Endothelial cell of hepatic sinusoid (primary cell): ENCODE results near the gene LPP.

Experiments used
- in situ Hi-C: cut with HindIII; loops from 2 replicates; pipeline ENCODE4 v1.10.0; 2017; ENCODE audit warnings: low sequenced_read_pairs

LPP gene

DNA sequence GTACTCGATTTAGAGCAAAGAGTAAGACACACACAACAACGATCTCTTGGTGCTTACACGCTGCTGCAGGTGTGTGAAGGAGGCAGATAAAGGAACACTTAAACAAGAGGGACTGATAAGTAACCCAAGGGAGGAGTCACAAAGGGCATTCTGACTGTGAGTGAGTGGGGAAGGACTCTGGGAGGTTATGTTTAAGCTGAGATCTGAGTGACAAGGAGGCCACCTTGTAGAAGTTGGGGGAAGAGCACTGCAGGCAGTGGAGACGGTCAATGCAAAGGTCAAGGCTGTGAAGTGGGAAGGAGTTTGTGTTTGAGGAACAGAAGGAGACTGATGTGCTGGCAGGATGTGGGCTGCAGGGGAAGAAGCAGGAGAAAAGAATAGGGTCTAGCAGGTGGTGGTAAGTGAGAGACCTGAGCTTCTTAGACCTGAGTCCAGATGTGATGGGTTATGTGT is 63.1 kb downstream of the LPP start:
- in situ Hi-C loops = loop anchor here (25.0 kb wide), 1 partner anchor 480 kb away; the partner anchor contains the start of gene BCL6

DNA sequence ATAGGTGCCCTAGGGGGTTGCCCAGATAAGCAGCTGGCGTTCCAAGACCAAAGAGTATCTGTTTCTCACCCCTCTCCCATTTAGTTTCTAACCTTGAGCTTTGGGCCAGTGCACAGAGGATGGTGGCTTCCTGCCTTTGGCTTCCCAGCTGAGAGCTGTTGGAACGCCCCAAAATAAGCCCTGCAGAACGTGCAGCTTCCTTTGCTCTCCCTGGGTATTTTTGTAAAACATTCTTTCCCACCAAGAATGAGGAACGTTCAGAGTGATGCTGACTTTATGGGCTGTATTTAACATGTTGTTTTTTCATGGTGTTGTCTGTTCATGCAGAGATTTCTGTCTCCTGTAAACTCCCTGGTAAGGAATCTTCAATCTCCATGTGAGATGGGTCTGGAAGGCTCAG is 63.8 kb downstream of the LPP start:
- in situ Hi-C loops = loop anchor here (25.0 kb wide), 1 partner anchor 480 kb away; the partner anchor contains the start of gene BCL6

DNA sequence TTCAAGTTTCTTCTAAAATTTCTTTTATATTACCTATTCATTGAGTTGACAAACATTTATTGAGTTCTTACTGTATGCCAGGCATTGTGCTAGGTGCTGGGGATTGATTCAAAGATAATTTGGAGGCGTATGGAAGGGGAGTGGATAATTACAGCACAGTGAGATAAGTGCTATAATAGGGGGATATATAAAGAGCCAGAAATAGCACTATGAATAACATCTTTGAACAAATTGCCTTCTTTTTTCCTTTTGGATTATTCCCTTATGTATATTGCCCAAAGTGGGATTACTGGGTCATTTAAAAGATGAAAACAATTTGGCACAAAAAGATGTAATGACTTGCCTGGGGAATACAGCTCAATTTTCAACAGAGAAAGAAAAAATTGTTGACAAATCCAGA is 64.6 kb downstream of the LPP start:
- in situ Hi-C loops = loop anchor here (25.0 kb wide), 1 partner anchor 481 kb away; the partner anchor contains the start of gene BCL6

DNA sequence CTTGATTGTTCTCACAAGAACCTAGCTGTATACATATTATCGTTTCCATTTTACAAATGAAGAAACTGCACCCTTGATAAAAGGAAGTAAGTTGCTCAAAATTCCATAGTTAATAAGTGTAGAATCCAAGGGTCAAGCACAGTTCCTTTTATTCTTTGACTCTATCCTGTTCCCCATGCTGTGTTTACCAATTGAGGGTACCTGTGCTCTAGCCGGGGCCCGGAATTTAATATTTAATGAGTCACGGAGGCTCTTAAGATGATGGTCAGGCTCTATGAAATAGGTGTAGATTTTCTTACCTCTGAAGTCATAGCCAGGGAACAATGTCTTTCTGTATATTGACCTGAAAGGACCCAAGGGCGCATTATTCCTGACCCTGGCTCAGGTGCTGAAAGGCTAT is 65.2 kb downstream of the LPP start:
- in situ Hi-C loops = loop anchor here (25.0 kb wide), 1 partner anchor 482 kb away; the partner anchor contains the start of gene BCL6

DNA sequence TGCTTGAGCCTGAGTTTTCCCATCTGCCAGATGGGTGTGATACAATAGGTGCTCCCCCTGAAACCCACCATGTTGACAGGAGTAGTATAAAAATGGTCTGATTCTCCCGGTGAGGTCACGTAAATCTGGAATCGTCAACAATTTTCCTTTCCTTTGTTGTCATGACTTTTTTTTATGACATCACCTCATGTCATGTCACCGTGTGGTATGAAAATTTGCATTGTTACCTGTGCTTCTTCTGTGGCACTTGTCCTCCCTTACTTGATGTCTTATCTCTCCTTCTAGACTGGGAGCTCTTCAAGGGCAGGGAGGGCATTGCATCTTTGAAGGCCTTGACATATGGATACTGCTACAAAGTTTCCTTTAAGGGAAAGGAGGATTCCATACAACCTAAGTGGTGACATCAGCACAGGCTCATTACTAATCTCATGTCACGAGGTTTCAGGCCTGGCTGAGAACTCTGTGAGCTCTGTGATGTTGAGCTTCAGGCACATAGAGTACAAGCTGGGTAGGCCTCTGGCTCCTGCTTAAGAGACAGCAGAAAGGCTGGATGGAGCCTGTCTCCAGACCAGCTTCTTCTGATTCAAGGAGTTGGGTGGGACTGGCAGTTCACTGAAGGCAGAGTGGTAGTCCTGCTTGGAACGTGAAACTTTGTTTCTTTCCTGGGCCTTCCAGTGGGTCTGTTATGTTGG is 66.3 kb downstream of the LPP start:
- in situ Hi-C loops = loop anchor here (25.0 kb wide), 1 partner anchor 483 kb away; the partner anchor contains the start of gene BCL6

DNA sequence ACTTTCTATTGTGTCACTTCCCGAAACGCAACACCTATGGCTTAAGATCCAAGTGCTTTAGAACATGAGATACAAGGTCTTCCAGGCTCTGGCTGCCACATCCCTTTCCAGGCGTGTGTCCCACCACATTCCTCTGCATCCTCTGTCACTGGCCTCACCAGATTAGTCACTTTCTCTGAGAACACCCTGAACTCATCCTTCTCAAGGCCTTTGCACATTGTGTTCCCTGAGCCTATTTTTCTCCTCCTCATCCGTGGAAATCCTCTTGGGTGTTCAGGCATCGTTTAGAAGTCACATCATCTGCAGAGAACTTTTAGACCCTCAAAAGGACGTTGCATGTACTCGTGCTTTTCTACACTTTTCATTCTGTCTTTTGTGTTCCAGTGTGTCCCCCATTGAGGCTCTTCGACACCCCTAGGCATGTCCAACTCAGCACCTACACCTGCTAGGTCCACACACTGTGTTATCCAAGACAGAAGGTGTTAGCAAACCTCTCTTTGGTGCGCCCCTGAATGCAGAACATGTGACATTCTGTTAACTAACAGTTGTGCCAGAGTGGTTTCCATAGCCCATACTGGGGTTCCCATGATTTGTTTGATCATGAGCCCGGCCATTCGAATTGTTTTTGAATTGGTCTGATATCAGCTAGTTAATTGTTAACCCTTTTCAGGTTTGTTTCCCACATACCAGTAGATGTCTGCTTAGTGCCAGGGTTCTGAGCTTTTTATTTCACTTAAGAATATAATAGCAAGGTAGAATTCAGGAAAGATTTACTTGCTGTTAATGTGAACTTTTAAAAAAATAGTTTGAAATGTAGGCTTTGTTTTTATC is 67.2 kb downstream of the LPP start:
- in situ Hi-C loops = loop anchor here (25.0 kb wide), 1 partner anchor 484 kb away; the partner anchor contains the start of gene BCL6

DNA sequence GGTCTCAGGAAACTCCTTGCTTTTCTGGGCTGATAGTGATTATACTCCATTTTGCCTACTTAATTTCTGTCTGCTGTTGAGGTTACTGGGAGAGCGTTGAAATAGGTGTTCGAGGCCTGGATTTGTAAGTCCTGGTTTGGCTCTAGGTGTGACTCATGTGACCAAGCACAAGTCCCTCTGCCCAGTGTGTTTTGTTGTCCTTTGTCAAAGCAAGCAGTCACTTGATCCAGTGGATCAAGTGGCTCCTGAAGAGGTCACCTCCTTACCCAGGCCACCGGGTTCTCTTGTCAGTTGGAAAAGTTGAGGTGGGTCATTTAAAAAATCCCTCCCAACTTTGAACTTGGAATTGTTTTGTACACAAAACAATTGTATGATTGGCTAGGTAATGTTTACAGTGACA is 70.0 kb downstream of the LPP start:
- in situ Hi-C loops = loop anchor here (25.0 kb wide), 1 partner anchor 487 kb away; the partner anchor contains the start of gene BCL6

DNA sequence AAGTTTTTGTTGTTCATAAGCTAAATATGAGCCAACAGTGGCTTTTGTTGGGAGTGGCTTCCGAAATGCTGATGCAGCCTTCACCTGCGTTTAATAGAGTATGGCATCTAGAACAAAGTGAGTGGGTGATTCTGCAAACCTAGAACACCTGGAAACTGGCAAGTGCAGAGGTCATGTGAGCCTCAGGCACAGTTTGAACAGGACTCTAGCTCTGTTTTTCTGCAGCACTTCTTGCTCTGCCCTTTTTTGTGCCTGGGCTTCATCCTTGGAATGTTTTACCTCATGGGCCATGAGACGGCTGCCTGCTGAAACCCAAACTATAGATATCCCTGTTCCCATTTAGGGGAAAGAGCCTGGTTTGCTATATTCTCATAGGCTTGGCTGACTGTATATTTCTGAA is 73.5 kb downstream of the LPP start:
- in situ Hi-C loops = no loop called here

DNA sequence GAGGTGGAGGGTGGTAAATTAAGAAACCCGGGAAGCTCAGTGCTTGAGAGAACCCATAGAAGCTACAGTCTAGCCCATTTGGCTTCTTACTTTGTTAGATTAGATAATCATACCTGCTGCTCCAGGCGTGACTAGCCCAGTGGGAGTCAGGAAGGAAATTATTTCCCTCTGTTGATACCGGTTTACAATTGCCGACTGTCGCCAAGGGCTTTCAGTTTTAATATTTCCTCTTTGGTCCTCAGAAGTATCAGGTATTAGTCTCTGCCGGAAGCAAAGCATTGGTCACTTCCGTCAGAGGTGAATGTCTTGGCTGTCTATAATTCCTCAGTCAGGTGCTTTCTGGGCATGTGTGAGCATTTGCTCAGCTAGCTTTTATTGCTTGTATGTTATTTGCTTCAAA is 75.2 kb downstream of the LPP start:
- in situ Hi-C loops = no loop called here

DNA sequence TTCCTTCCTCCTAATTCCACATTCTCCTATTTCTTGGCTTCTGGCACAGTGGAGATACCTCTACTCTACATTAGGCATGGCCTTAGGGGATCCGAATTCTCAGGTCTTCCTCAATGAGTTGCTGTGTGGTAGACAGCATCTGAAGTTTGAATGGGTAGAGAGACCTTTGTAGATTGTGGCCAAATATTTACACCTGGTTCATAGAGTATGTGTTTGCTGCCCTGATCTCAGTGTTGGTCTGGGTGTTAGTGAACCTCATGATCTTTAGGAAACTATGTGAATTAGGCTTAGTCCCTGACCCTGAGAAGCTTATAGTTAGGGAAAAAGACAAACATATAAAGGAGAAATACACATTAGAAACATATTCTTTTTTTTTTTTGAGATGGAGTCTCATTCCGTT is 75.8 kb downstream of the LPP start:
- in situ Hi-C loops = no loop called here

DNA sequence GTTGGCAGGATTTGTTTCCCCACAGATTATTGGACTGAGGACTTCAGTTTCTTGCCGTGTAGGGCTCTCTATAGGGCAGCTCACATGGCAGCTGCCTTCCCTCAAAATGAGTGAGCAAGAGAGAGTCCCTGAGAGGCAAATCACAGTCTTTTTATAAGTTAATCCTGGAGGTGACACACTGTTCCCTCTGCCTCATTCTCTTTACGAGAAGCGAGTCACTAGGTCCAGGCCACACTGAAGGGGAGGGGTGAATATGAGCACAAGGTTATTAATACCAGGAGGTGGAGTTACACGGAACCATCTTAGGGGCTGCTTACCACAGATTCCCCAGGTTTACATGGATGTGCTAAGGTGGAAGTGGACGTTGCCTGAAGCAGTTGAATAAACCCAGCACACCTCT is 77.0 kb downstream of the LPP start:
- in situ Hi-C loops = no loop called here

DNA sequence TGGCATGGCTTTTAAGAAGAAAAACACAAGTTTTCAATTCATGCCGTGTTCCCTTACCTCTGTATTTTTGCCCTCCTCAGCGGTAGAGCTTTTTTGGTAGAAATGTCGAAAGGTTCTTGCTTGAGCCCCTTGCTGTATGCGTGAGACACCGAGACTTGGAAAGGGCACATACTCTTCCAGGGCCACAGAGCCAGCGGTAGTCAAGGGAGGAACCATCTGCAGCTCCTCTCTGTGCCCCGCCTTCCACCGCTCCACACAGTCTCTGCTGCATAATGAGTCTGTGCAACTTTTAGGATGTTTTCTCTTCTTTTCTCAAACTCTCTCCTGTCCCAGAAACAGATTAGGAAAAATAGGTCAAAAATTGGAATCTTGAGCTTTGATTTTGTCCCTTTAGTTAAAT is 77.5 kb downstream of the LPP start:
- in situ Hi-C loops = no loop called here

DNA sequence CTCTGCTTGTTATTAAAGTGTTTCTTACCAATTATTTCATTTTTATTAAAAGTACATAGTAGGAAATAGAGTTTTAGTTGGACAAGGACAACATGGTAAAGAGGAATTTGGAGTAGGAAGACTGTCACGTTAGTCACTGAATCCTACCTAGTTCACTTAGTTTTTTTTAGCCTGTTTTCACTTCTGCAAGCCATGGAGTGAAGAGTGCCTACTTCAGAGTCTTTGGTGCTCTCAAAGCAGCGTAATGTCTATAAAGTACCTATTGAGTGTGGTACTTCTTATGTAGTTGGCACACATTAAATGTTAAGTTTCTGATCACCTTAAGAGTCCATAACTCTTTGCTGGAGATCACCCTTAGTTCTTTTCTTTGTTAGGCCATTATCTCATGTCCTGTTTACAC is 78.7 kb downstream of the LPP start:
- in situ Hi-C loops = no loop called here

DNA sequence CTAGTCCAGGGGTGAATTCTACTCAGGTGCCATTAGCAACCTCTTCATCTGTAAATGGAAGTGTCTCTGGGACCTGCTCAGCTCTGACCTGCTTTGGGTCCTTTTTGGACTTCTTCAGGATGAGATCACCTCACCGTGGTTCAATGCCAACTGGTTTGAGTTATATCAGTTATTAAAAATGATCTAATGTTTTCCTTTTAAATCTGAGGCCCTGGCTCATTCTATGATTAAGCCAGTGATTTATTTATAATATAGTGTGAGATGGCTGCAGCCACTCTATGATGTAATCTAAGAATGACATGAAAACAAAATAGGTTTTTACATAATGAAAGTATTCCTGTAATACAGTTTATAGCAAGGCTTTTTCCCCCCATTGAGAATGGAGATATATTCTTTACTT is 79.4 kb downstream of the LPP start:
- in situ Hi-C loops = no loop called here

DNA sequence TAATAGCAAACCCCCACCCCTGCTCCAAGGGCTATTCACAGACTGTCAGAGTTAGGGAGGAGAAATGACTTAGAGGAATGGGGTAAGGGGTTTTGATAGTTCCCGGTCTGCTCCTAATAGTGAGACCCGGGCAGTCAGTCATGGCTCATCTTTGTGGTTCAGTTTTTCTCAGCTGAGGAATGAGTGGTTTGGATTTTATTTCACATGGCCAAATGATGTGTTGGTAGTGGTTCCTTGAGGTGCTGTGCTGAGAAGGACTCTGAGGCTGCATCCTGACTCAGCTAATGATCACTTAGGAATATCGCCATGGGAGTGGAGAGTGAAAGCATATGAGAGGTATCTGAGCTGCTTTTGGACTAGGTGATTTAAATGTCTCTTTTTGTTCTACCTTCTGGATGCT is 80.2 kb downstream of the LPP start:
- in situ Hi-C loops = no loop called here

DNA sequence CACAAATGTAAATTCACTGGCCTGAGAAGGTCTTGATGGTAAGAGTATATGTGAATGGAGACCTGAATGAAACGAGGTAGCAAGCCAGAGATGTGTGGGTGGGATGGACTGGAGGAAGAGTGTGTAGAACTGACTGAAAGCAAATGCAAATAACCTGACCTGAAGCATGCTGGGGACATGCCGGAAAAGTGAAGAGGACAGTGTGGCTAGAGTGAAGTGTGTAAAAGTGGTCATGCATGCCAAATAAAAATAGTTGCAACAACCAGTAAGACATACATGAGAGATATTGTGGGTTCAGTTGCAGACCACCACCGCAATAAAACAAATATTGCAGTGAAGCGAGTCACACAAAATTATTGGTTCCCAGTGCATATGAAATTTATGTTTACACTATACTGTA is 82.3 kb downstream of the LPP start:
- in situ Hi-C loops = no loop called here

DNA sequence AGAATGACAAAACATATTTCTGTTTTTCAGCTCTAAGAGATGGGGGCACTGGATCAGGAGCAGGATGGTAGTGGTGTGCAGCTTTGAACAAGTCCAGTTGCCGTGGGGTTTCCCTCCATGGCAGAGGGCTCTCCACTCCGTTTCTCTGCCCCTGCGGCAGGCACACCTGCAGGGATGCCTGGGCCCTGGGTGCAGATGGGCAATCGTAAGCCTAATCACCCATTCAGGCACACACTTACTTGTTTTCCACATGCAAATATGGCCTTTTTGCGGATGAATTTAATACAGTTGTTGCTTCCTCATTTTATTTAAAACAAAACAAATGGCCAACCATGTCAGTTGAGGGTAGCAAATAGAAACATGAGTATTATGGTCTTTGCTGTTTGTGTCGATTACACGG is 85.1 kb downstream of the LPP start:
- in situ Hi-C loops = no loop called here

DNA sequence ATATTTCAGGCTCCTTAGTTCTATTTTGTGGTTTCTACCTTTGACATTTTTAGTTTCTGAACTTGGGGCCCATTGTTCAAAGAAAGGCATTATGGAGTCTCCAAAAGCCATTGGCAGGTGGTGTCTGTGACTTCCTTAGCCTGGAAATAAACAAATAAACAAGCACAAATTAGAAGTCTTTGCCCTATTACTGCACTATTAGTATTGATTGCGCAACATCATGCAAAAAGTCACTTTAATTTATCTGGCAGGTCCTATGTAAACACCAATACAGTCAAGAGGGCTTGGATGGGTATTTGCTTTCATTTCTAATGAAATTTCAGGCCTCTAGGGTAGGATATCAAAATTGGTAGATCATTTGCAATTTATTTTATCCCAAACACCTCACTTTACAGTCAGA is 85.6 kb downstream of the LPP start:
- in situ Hi-C loops = no loop called here

DNA sequence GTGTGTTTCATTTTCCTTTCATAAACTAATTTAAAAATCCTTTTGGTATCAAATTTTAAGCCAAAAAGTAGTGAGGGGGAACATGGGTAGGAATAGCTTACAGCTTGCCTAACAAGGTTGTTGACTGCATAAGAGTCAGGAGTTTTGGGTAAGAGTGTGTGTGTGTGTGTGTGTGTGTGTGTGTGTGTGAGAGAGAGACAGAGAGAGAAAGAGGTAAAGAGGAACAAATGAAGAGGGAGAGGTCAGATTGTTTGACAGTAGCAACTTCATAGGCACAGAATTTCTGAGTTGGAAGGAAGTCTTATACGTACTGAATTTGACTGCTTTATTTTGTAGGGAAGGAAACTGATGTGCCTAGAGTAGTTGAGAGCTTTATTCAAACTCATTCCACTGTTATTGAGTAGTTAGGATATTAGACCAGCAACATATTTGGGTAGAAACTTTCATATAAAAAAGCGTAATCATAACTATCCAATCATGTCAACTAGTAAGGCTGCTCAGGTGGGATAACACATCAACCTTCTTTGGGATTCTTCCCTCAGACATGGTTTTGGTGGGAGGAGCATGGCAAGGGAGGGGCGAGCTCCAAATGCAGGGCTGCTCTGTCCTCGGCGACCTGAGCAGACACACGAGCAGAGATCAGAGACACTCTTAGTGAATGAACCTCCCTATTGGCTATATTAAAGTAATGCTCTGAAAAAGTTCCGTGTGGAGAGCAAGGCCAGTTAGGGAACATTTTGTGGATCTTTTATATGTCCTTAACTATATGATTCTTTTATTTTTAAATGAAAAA is 86.4 kb downstream of the LPP start:
- in situ Hi-C loops = no loop called here

DNA sequence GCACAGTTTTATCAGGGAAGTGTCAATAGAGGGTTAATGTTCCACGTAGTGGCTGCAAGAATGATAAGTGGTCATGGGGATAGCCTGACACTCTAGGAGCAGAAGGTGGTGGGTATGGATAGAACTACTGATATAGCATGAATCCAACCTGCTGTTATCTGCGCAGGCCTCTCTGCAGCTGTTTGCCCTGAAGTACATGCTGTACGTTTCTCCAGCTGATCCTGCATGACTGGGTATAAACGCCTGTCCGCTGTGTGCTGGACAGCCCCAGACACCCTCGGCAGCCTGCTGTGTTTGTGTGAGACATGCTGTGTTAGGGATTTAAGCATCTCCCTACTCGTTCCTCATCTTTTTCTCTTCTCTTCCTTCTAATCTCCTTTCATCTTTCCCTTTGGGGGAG is 87.1 kb downstream of the LPP start:
- in situ Hi-C loops = no loop called here

DNA sequence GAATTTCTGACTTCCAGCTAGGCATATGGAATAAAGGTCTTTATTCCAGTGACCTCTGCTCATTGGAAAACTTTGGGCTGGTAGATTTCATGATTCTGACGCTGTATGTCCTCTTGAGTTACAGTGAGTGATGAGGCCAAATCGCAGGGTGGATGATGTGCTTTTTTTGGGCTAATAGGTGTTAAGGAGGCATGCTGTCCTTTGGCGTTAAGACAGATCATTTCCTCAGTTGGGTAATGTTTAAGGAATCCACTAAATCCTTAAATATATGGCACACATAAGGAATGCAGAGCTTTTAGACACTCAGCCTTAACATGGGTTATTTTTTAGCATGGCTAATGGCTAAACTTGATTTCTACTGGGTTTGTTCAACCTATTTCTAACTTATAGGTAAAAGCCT is 87.9 kb downstream of the LPP start:
- in situ Hi-C loops = no loop called here
